DOHH2 (cell line): ENCODE measurements around the gene POLD4.

Experiments
- H3F3A ChIP-seq: fragments of 200-600 bp; sonication (generic), shearing (Covaris generic); 2 replicates; pipeline ENCODE4 v1.6.0; 2016; ENCODE audit warnings: antibody characterized with exemption, mild to moderate bottlenecking; ENCODE audit not compliant: control insufficient read depth, insufficient read depth
- H3K27ac ChIP-seq: fragments of 200-600 bp; sonication (generic); 2 replicates; pipeline ENCODE4 v1.5.1; 2014; ENCODE audit warnings: low read depth, mild to moderate bottlenecking, low read length, moderate library complexity
- H3K27me3 ChIP-seq: fragments of 200-600 bp; sonication (generic); 2 replicates; pipeline ENCODE4 v1.6.1; 2014; ENCODE audit warnings: mild to moderate bottlenecking, low read length, mixed read lengths; ENCODE audit not compliant: control insufficient read depth
- H3K36me3 ChIP-seq: fragments of 200-600 bp; sonication (generic); 2 replicates; pipeline ENCODE4 v1.6.1; 2014; ENCODE audit warnings: mild to moderate bottlenecking, low read length, moderate library complexity, mixed read lengths; ENCODE audit not compliant: control insufficient read depth
- H3K4me1 ChIP-seq: fragments of 200-600 bp; sonication (generic); 2 replicates; pipeline ENCODE4 v1.6.1; 2014; ENCODE audit warnings: mild to moderate bottlenecking, low read length, mixed read lengths; ENCODE audit not compliant: control insufficient read depth
- H3K4me2 ChIP-seq: fragments of 200-600 bp; sonication (generic); 2 replicates; pipeline ENCODE4 v1.6.0; 2014; ENCODE audit warnings: mild to moderate bottlenecking, low read length, moderate library complexity
- H3K4me3 ChIP-seq: fragments of 200-600 bp; sonication (generic); 2 replicates; pipeline ENCODE4 v1.5.1; 2014; ENCODE audit warnings: mild to moderate bottlenecking, low read length, mixed read lengths
- H3K79me2 ChIP-seq: fragments of 200-600 bp; sonication (generic); 2 replicates; pipeline ENCODE4 v1.6.1; 2014; ENCODE audit warnings: mild to moderate bottlenecking, low read length, mixed read lengths; ENCODE audit not compliant: control insufficient read depth
- H3K9me2 ChIP-seq: fragments of 200-600 bp; sonication (generic); replicated peaks from 2 replicates; pipeline ENCODE4 v1.6.1; 2014; ENCODE audit warnings: mild to moderate bottlenecking, low read length, mixed read lengths; ENCODE audit not compliant: control insufficient read depth
- H3K9me3 ChIP-seq: fragments of 200-600 bp; sonication (generic); 2 replicates; pipeline ENCODE4 v1.6.1; 2014; ENCODE audit warnings: antibody characterized with exemption, low read length, mixed read lengths; ENCODE audit not compliant: control insufficient read depth, insufficient read depth
- H4K20me1 ChIP-seq: fragments of 200-600 bp; sonication (generic); 2 replicates; pipeline ENCODE4 v1.6.0; 2014; ENCODE audit warnings: low read depth, mild to moderate bottlenecking, antibody characterized with exemption, low read length, moderate library complexity; ENCODE audit not compliant: control insufficient read depth, insufficient read depth
- CTCF ChIP-seq: fragments of 200-600 bp; sonication (generic); IDR thresholded peaks from one replicate; pipeline ENCODE4 v1.5.1; 2014; ENCODE audit warnings: antibody characterized with exemption, mild to moderate bottlenecking, low read depth, low read length; ENCODE audit not compliant: poor library complexity, severe bottlenecking
- EZH2phosphoT487 ChIP-seq: fragments of 200-600 bp; sonication (generic); IDR thresholded peaks from 2 replicates; pipeline ENCODE4 v1.6.1; 2017; ENCODE audit warnings: borderline replicate concordance, mild to moderate bottlenecking, antibody characterized with exemption, low read length, moderate library complexity, mixed read lengths

Gene POLD4

GRCh38 chr11:67307545-67308001 is 45.8 kb downstream of the POLD4 start:
- H3K9me2 ChIP-seq: no peaks in the 10 kb centered on the region
- no peak overlapping the region for H3K27ac ChIP-seq
- H3K4me1 ChIP-seq: no peaks in the 10 kb centered on the region
- H3K4me3 ChIP-seq: no peak overlapping the region
- H3K36me3 ChIP-seq: peaks cover 27% of the 10 kb centered on the region
- no peaks in the 10 kb centered on the region for H3K79me2 ChIP-seq
- no peaks in the 10 kb centered on the region for H3K9me3 ChIP-seq
- H3K27me3 ChIP-seq: no peaks in the 10 kb centered on the region
- TF ChIP-seq EZH2phosphoT487 (no peak), CTCF (no peak)
- no peak overlapping the region for H3K4me2 ChIP-seq
- no peaks in the 10 kb centered on the region for H3F3A ChIP-seq
- H4K20me1 ChIP-seq: no peaks in the 10 kb centered on the region

GRCh38 chr11:67306769-67307544 is 46.4 kb downstream of the POLD4 start:
- no peaks in the 10 kb centered on the region for H3K4me1 ChIP-seq
- H3K79me2 ChIP-seq: no peaks in the 10 kb centered on the region
- no peaks in the 10 kb centered on the region for H3K9me2 ChIP-seq
- H3K27ac ChIP-seq: no peak overlapping the region
- H3K4me3 ChIP-seq: no peak overlapping the region
- no peak for TF ChIP-seq EZH2phosphoT487
- no peak for TF ChIP-seq CTCF
- H3K4me2 ChIP-seq: no peak overlapping the region
- no peaks in the 10 kb centered on the region for H4K20me1 ChIP-seq
- H3K36me3 ChIP-seq: peaks cover 33% of the 10 kb centered on the region
- H3F3A ChIP-seq: no peaks in the 10 kb centered on the region
- no peaks in the 10 kb centered on the region for H3K9me3 ChIP-seq
- H3K27me3 ChIP-seq: no peaks in the 10 kb centered on the region

GRCh38 chr11:67304511-67305113 is 48.7 kb downstream of the POLD4 start:
- no peak for TF ChIP-seq EZH2phosphoT487
- TF ChIP-seq CTCF: no peak
- Histone ChIP-seq H3K4me1 (no peaks in the 10 kb centered on the region), H3K4me2 (no peak overlapping the region), H3K27ac (no peak overlapping the region), H4K20me1 (no peaks in the 10 kb centered on the region), H3K27me3 (no peaks in the 10 kb centered on the region), H3K4me3 (no peak overlapping the region), H3F3A (no peaks in the 10 kb centered on the region), H3K79me2 (no peaks in the 10 kb centered on the region), H3K9me3 (no peaks in the 10 kb centered on the region), H3K9me2 (no peaks in the 10 kb centered on the region), H3K36me3 (peaks cover 44% of the 10 kb centered on the region)
